ENCODE measurements around the gene WNT7B.

The WNT7B gene

DNA sequence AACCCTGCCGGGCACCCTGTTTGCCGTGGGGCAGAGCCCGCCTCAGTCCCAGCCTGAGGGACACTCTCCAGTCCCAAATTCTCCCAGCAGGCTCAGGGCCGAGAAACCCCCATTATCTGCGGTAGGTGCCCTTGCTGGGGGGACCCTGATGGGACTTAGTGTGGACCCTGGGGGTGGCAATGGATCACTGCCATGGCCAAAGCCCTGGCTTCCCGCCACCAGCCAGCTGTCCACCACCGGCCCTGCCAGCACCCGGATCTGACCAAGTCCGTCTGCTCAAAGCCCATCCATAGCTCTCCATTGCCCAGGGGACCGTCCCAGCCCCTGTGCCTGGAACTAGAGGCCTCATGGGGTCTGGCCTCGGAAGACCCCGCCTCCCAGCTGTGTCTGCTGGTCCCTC, 24.4 kb downstream of the WNT7B start:
- no peak for DNase-seq

DNA sequence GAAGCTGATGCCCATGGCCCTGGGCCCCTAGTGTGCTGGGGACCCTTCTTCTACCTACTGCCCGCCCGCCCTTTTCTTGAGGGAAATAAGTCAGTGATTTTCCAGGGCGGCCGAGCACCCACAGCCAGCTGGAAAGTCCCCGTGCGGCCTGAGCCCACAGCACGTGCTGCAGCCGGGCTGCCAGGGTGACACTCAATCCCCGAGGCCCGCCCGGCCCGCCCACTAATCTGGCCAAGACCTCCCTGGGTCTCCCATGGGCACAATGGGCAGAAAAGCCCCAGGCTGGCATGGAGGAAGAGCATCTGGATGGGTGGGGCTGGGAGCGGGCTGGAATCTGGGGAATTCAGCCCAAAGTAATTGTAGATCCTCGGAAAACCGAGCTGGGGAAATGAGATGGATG, 24.8 kb downstream of the WNT7B start:
- DNase-seq: no peak

GRCh38 chr22:45949891-45950290, 27.1 kb downstream of the WNT7B start:
- no peak for DNase-seq

DNA sequence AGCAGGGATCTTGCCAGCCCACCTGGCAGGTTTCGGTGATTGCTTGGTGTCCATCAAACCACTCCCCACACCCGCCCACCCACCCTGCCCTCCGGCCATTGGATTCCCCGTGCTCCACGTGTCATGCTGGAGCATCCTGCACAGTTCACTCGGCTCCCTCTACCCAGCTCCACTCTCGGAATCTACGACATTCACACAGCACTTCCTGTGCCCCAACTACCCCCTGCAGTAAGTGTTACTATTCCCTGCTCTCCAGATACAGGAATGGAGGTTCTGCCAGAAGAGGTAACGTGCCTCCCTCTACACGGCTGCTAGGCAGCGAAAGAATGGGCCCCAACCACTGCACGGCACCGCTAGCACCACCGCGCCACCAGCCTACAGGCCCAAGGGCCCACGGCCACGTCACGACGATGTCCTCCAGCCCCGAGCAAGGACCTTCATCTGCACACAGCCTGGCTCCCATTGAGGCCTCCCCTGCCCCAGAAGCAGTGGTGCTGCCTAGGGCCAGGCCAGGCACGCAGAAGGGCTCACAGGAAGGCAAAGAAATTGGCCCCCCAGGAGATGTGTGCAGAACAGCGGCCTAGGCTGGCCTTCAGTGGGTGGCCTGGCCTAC, 27.6 kb downstream of the WNT7B start:
- no peak for DNase-seq

DNA sequence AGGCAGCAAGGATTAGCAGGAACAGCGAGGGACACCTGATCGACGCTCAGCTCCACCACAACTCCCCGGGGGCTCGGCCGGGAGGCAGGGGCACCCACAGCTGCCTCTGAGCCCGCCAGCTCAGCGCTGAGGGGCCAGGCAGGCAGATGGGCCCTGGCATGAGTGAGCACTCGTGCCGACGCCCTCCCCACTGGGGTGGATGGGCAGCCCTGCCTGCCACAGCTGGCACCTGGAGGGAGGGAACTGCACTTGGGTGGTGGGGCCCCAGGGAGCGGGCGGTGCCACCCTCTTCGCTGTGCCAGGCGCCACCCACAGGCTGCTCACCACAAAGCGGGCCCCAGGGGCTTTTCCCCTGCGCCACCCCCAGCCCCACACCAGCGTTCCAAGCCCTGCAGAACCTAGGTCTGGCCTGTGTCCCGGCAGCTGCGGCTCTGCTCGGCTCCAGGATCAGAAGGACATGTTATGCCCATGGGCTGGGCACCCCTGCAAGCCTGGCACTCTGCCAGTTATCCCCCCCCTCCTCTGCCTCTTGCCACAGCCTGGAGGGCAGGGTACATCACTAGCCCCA, 28.8 kb downstream of the WNT7B start:
- no peak for DNase-seq

DNA sequence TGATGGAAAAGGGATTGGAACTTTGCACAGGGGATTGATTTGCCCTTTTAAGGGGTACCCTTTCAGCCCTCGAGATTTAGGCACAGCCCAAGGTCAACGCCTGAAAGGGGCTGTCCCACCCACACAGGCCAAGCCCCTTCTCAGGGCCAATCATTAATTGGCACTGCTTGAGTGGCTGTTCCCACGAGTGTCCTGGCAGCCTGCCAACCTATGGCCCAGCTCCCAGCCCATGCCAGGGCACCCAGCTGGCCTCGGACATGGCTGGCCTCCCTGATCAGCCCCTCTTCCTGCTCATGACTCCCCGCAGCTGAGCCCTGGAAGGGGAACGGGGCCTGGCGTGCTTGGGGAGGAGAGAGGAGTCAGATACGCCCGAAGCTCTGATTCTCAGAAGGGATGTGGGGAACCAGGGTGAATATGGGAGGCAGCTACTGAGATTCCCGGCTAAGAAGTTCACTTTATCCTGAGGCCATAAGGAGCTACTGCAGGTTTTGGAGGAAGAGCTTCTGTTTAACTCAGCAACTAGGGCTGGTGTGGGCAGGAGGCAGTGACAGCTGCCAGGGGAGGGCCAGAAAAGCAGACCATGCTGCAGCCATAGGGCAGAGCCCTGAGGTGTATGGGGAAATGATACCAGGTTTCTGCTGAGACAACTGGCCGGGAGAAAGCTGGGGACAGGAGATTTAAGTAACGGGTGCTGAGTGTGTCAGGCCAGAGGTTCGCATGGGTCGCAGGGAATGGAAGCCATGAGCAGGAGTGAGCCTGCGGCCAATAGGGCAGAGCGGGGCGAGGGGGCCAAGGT, 30.0 kb downstream of the WNT7B start:
- peak in 9 of 14 donors; percentile 4 to 18 (median 10) for DNase-seq

DNA sequence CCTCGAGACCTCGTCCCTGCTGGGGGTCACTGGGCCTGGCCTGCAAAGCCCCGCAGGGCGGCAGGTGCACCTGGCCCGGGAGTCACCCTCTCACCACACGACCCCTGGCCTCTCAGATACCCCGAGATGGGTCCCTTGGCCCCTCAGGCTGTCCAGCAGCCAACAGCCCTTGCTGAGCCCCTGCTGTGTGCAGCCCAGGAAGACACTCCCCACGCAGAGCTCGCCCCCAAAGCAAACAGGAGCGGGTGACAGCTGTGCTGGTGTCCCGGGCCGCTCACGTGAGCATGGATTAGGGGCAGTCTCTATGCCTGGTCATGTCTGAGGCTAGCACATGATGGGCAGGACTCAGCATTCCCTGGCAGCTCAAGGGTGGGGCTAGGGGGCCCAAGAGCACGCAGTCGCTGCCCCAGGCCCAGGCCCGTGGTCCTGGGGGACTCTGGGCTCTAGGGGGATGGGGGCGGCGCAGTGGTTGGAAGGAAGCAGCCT, 31.3 kb downstream of the WNT7B start:
- no peak for DNase-seq

DNA sequence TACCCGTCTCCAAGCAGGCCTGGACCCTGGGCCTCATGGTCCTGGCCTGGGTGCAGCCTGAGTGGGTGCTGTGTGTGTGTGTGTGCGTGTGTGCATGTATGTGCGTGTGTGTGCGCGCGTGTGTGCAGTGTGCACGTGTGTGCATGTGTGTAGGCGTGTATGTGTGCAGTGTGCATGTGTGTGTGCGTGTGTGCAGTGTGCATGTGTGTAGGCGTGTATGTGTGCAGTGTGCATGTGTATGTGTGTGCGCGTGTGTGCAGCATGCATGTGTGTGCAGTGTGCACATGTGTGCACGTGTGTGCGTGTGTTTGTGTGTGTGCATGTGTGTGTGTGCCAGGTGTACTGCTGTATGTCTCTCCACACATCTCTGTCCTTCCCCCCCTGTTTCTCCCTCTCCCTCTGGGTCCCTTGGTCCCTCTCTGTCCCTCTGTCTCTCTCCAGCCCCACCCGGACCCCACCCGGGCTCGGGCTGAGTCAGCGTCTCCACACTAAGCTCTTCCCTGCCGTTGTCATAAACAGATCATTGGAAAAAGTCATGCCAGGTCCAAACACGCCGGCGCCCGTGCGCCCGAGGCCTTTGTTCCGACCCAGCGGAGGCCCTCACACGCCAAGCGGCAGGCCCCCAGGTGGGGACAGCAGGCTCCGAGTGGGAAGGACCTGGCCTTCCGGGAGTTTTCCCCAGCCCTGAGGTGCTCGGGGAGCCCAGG, 34.0 kb downstream of the WNT7B start:
- DNase-seq: no peak

- no peak for DNase-seq
These were observed 34.6 kb downstream of the WNT7B start for GRCh38 chr22:45942344-45942743.

DNA sequence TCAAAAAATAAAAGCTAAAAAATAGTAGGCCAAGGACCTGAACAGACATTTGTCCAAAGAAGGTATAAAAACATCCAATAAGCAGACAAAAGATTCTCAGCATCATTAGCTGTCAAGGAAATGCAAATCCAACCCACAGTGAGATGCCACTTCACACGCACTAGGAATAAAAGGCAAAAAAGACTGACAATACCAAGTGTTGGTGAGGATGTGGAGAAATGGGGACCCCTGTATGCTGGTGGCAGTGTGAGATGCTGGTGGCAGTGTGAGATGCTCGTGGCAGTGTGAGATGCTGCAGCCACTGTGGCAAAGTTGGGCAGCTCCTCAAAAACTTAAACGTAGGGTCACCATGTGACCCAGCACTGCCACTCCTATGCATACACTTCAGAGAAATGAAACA, 38.0 kb downstream of the WNT7B start:
- no peak for DNase-seq

- DNase-seq: no peak
These were observed 39.0 kb downstream of the WNT7B start for GRCh38 chr22:45937960-45938359.

DNA sequence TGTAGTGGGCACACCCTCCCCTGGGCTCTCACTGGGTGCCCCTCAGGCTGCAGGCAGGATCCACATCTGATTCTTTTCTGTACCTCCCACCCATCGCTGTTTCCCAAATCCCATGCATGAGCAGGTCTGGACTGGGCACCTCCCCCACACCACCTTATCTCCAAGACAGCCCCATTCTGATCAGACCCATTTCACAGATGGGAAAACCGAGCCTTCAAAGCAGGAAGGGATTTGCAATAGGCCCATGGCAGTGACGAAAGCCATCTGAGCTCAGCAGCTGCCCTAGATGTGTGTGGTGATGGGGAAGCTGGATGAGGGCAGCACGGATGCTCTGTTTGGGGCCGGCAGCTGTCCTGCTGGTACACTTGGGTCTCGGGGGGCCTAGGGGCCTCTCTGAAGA, 41.4 kb downstream of the WNT7B start:
- no peak for DNase-seq

- DNase-seq: no peak
These were observed 42.2 kb downstream of the WNT7B start for GRCh38 chr22:45934659-45935341.

GRCh38 chr22:45934168-45934564, 42.8 kb downstream of the WNT7B start:
- no peak for DNase-seq

- no peak for DNase-seq
These were observed 43.3 kb downstream of the WNT7B start for GRCh38 chr22:45933506-45934167.

GRCh38 chr22:45932071-45932470, 44.9 kb downstream of the WNT7B start:
- DNase-seq: no peak

- no peak for DNase-seq
These were observed 45.9 kb downstream of the WNT7B start for GRCh38 chr22:45931042-45931441.

GRCh38 chr22:45930324-45930723, 46.6 kb downstream of the WNT7B start:
- no peak for DNase-seq

DNA sequence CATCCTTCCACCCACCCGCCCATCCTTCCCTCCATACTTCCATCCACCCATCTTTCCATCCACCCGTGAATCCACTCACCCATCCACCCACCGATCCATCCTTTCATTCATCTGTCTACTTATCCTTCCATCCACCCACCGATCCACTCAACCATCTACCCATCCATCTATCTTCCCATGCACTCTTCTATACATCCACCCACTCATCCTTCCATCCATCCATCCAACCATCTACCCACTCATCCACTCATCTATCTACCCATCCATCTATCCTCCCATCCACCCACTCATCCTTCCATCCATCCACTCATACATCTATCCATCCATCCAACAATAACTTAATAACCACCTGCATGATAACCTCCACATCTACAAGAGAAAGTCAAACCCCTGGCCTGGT, 47.3 kb downstream of the WNT7B start:
- no peak for DNase-seq

GRCh38 chr22:45928726-45929368, 48.1 kb downstream of the WNT7B start:
- DNase-seq: no peak

DNA sequence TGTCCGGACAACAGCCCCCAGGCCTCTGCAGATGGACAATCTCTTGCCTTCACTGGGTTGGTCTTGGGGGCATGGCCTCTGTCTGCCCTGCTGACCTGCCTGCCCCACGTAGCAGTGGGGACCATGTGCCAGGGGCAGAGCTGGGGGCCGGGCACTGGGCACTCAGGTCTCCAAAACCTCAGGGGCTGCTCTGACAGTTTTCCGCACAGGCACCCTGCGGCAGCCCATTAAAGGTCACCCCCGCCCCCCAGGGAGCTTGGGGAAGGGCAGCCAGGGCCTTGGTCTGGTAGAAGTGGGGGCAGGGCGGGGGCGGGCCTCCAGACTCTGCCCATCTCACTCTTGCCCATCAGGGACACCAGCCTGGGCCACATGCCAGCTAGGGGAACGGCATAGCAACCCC, 49.9 kb downstream of the WNT7B start:
- no peak for DNase-seq

- no peak for DNase-seq
These were observed 50.5 kb downstream of the WNT7B start for GRCh38 chr22:45926433-45926832.

Data from C1 segment of cervical spinal cord (tissue), 14 donors.